Activated CD8-positive, alpha-beta T cell treated with anti-CD3 and anti-CD28 coated beads for 36 hours (primary cell): ENCODE data around the gene ANTXR1. TPM values are rescaled to one million over a fixed set of nuclear protein-coding genes. Genes with fewer than 3 reads are reported as not detected.

ENCODE experiments used
- ATAC-seq: fragments of 200-7000 bp; cut with Tn5 transposase; one replicate; pipeline ENCODE4 v1.10.0; 2021; ENCODE audit warnings: mild to moderate bottlenecking, moderate library complexity
- CTCF ChIA-PET: fragments of 350-600 bp; sonication (Branson Sonifier 250); formaldehyde crosslinking; loops from one replicate; lab custom pipeline; 2021; ENCODE audit warnings: antibody characterized with exemption; lab: Charles Lee
- POLR2A ChIA-PET: fragments of 350-600 bp; sonication (Branson Sonifier 250); formaldehyde crosslinking; loops from one replicate; lab custom pipeline; 2021; ENCODE audit warnings: antibody characterized with exemption; lab: Charles Lee
- DNase-seq: peaks from one replicate; pipeline ENCODE4 v3.0.0-alpha.2; 2020
- H3K27ac Mint-ChIP-seq: one replicate; pipeline ENCODE4 v1.8.0; 2021; ENCODE audit warnings: mild to moderate bottlenecking, mixed read lengths
- H3K27me3 Mint-ChIP-seq: one replicate; pipeline ENCODE4 v1.8.0; 2021; ENCODE audit warnings: mixed read lengths
- H3K36me3 Mint-ChIP-seq: one replicate; pipeline ENCODE4 v1.8.0; 2021; ENCODE audit warnings: low read depth, mixed read lengths
- H3K4me1 Mint-ChIP-seq: one replicate; pipeline ENCODE4 v1.8.0; 2021; ENCODE audit warnings: low read depth, mixed read lengths
- H3K4me3 Mint-ChIP-seq: one replicate; pipeline ENCODE4 v1.8.0; 2021; ENCODE audit warnings: mild to moderate bottlenecking, moderate library complexity, mixed read lengths
- H3K9me3 Mint-ChIP-seq: one replicate; pipeline ENCODE4 v1.8.0; 2021; ENCODE audit warnings: mixed read lengths
- intact Hi-C: fragments of 100-400 bp; cut with micrococcal nuclease; formaldehyde crosslinking; loops from one replicate; pipeline ENCODE4 v1.10.0; 2022
- total RNA-seq, 2 experiments: library from RNA; stranded (reverse); gene quantifications; one replicate each; pipeline ENCODE4 v1.2.3, GENCODE V29; 2021
- TF ChIP-seq, protein P1 (sequence below): fragments of 200-600 bp; IDR thresholded peaks from one replicate; pipeline ENCODE4 v1.8.0; 2022; ENCODE audit warnings: antibody characterized with exemption, mild to moderate bottlenecking

ANTXR1 gene
- total RNA-seq, 2 experiments from 2014 or later, result 0.05 to 0.09 TPM

DNA sequence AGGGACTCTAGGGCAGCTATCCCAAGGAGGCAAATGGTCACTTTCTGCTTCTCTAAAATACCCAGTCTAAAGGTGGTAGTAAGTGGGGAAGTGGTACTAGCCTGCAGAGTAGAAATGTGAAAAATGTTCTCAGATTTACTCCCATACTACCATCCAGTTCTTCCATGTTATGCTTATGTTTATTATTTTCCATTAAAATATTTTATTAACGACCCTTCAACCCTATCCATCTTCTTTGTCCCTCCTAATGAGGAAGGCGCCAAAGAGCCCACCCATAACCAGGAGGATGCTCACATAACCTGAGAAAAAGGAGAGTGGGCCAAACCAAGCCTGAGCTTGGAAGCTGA is 153.5 kb downstream of the ANTXR1 start:
- ChIA-PET CTCF (no interaction called here), POLR2A (interaction anchor here (0.5 kb wide), 1 partner anchor 124 kb away, joined by 3 read pairs; no protein-coding TSS in a partner anchor)
- Mint-ChIP-seq H3K36me3 (no peaks in the 10 kb centered on the region), H3K4me1 (no peaks in the 10 kb centered on the region), H3K4me3 (no peak overlapping the region), H3K27me3 (peaks cover 5% of the 10 kb centered on the region), H3K27ac (no peak overlapping the region), H3K9me3 (no peaks in the 10 kb centered on the region)
- DNase-seq (no peak), ATAC-seq (no peak)
- intact Hi-C loops, result no loop called here
- TF ChIP-seq, protein P1, sequence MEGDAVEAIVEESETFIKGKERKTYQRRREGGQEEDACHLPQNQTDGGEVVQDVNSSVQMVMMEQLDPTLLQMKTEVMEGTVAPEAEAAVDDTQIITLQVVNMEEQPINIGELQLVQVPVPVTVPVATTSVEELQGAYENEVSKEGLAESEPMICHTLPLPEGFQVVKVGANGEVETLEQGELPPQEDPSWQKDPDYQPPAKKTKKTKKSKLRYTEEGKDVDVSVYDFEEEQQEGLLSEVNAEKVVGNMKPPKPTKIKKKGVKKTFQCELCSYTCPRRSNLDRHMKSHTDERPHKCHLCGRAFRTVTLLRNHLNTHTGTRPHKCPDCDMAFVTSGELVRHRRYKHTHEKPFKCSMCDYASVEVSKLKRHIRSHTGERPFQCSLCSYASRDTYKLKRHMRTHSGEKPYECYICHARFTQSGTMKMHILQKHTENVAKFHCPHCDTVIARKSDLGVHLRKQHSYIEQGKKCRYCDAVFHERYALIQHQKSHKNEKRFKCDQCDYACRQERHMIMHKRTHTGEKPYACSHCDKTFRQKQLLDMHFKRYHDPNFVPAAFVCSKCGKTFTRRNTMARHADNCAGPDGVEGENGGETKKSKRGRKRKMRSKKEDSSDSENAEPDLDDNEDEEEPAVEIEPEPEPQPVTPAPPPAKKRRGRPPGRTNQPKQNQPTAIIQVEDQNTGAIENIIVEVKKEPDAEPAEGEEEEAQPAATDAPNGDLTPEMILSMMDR, result no peak

DNA sequence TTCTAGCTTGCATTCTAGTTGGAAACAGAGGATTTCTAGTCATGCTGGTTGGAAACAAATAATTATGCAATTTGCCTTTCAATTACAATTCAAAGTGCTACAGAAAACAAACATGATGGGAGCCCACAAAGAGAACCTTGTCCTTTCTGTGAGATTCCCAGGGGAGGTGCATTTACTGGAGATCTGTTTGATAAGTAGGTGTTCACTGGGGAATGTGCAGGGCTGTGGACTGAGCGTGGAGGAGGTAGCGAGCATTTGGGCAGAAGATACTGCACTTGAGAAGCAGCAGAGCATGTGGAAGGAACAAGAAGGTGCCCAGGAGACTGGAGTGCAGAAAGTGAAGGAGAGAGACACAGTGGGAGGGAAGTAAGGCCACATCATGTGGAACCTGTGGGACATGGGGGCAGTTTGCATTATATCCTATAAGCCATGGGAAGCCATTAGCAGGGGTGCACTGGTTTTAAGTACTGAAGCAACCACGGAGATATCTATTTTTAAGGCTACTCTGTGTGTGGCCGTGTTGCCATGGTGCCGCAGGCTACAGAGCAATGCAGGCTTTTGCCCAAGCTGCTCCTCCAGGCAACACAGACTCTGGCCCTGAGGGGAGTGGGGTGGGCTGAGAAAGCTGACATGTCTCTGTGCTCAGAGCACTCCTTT is 154.0 kb downstream of the ANTXR1 start:
- TF ChIP-seq, protein P1, result no peak
- POLR2A ChIA-PET, result interaction anchor here (0.5 kb wide), 1 partner anchor 123 kb away, joined by 3 read pairs; no protein-coding TSS in a partner anchor

DNA sequence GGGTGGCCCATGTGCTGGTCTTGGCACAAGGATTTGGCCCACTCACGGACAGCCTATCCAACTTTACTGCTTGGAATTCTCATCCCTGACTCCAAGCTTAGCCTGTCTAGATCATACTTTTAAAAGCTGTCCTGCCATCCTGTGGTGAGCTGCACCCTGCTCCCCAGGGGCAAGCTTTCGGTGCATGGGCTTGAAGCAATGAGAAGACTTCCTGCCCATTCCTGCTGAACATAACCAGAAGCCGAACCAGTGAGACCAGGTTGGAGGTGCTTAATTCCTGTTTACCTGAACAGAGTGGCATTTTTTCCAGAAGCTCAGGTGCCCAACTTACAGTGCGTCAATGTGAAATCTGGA is 154.5 kb downstream of the ANTXR1 start:
- CTCF ChIA-PET, result no interaction called here
- Mint-ChIP-seq H3K9me3 (no peaks in the 10 kb centered on the region), H3K4me1 (no peaks in the 10 kb centered on the region), H3K4me3 (no peak overlapping the region), H3K36me3 (no peaks in the 10 kb centered on the region), H3K27ac (no peak overlapping the region), H3K27me3 (peaks cover 8% of the 10 kb centered on the region)
- ATAC-seq (no peak), DNase-seq (no peak)
- POLR2A ChIA-PET, result no interaction called here
- TF ChIP-seq, protein P1, result no peak
- intact Hi-C loops, result no loop called here

More for the DNA sequence above, 154.0 kb downstream of the ANTXR1 start:
- Mint-ChIP-seq H3K36me3 (no peaks in the 10 kb centered on the region), H3K4me3 (no peak overlapping the region), H3K27ac (no peak overlapping the region), H3K9me3 (no peaks in the 10 kb centered on the region), H3K4me1 (no peaks in the 10 kb centered on the region), H3K27me3 (peaks cover 7% of the 10 kb centered on the region)
- CTCF ChIA-PET, result no interaction called here
- ATAC-seq (no peak), DNase-seq (no peak)
- intact Hi-C loops, result no loop called here

DNA sequence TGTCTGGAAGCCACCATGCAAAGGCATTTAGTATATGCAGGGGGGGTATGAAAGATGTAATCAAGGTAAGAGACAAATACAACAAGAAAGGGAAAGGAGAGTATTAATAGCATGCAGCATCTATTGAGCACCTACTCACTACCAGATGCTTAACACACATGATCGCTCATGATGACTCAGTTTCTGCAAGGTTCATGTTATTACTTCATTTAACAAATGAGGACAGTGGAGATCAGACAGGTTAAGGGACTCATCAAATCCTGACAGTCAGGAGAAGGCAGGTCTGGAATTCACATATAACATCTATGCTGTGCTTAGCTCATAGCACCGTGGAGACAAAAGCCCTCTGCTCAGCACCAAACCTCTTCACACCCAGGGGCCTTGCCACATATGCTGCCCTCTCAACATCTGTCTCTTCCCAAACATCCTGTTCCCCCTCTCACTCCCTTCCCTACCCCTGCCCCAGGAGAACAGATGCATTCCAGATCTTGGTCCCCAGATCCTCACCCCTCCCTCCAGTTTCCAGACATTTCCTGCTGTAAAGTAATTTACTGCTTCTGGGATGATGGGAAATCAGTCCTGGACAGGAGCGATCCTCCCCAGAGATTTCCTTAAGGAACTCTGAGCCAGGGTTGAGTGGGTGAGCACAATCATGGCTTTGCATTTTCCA is 155.3 kb downstream of the ANTXR1 start:
- no peak for ATAC-seq
- intact Hi-C loops, result no loop called here
- no peaks in the 10 kb centered on the region for H3K36me3 Mint-ChIP-seq
- ChIA-PET CTCF (no interaction called here), POLR2A (no interaction called here)
- H3K4me3 Mint-ChIP-seq, result no peak overlapping the region
- peaks cover 8% of the 10 kb centered on the region for H3K27me3 Mint-ChIP-seq
- H3K4me1 Mint-ChIP-seq, result no peaks in the 10 kb centered on the region
- no peaks in the 10 kb centered on the region for H3K9me3 Mint-ChIP-seq
- no peak for DNase-seq
- TF ChIP-seq, protein P1, result no peak
- no peak overlapping the region for H3K27ac Mint-ChIP-seq

DNA sequence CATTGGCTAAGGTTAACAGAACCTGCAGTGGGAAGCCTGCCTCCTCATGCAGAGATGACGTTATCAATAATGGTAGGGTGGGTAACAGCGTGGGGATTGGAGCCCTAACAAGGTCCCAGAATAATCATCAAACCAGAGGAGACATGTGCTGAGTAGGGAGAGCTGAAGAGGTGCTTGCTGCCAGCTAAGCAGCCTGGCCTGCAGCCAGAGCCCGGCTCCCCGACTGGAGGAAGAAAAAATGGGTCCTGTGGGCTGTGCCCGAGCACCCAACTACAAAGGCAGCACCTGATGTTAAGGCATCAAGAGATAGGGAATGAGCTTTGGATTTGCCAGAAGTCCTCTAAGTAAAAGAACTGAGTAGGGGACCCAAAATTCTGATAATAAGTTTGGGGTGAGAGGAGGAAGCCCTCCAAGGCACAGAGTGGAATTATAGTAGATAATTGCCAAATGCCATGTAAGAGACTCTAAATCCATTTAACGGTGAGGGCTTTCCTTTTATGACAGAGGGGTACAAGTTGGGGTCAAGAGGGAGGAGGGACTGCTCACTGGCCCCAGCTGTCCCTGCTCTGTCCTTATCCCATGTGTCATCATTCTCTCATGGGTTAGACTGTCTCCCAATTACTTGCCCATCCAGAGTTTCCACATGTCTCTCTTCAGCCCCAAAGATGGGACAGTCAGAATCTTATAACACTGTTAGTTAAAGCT is 156.1 kb downstream of the ANTXR1 start:
- intact Hi-C loops, result no loop called here
- TF ChIP-seq, protein P1, result no peak
- ChIA-PET CTCF (interaction anchor here (1.5 kb wide), 1 partner anchor 39 kb away, joined by 3 read pairs; no protein-coding TSS in a partner anchor), POLR2A (no interaction called here)
- Mint-ChIP-seq H3K4me1 (no peaks in the 10 kb centered on the region), H3K27ac (no peak overlapping the region), H3K4me3 (no peak overlapping the region), H3K9me3 (no peaks in the 10 kb centered on the region), H3K27me3 (peaks cover 8% of the 10 kb centered on the region), H3K36me3 (no peaks in the 10 kb centered on the region)
- DNase-seq (no peak), ATAC-seq (no peak)
